Uterus (tissue), 4 donors: ENCODE data around the gene CNTLN. TPM values are rescaled to one million over a fixed set of nuclear protein-coding genes. Genes with fewer than 3 reads are reported as not detected.

Experiments used
- DNase-seq, 2 donors: peaks; one replicate each; pipeline ENCODE4 v3.0.0-alpha.2; 2019 to 2020
- H3K27ac ChIP-seq, 2 donors: fragments of 200-600 bp; sonication (generic); 1 replicate in 1 of 2; 2 replicates in 1 of 2; pipeline ENCODE4 v1.5.1; 2016 to 2018
- H3K27me3 ChIP-seq, 2 donors: fragments of 200-600 bp; sonication (generic); one replicate each; pipeline ENCODE4 v1.5.1; 2018 to 2019; ENCODE audit warnings: control low read depth in 1 of 2
- H3K36me3 ChIP-seq, 2 donors: fragments of 200-600 bp; sonication (generic); one replicate each; pipeline ENCODE4 v1.5.1; 2019; ENCODE audit warnings: control low read depth in 1 of 2
- H3K4me1 ChIP-seq, 2 donors: fragments of 200-600 bp; sonication (generic); one replicate each; pipeline ENCODE4 v1.5.1; 2018 to 2019; ENCODE audit warnings: control low read depth in 1 of 2
- H3K4me3 ChIP-seq, 2 donors: fragments of 200-600 bp; sonication (generic); 1 replicate in 1 of 2; 2 replicates in 1 of 2; pipeline ENCODE4 v1.5.1; 2018 to 2019; ENCODE audit warnings: mild to moderate bottlenecking in 1 of 2
- H3K9me3 ChIP-seq, 2 donors: fragments of 200-600 bp; sonication (generic); one replicate each; pipeline ENCODE4 v1.5.1; 2019; ENCODE audit warnings: control low read depth in 1 of 2
- CTCF ChIP-seq, 4 experiments: fragments of 200-600 bp in 2 of 4; fragments of 450-650 bp in 2 of 4; sonication (generic) in 2 of 4; IDR thresholded peaks; one replicate each; pipeline ENCODE4 v1.5.1; 2016 to 2019; ENCODE audit warnings: antibody characterized with exemption in 4 of 4, mild to moderate bottlenecking in 2 of 4, moderate library complexity in 1 of 4
- POLR2A ChIP-seq, 2 donors: fragments of 450-650 bp; IDR thresholded peaks; one replicate each; pipeline ENCODE4 v1.6.1; 2016; ENCODE audit warnings: antibody characterized with exemption in 2 of 2, mild to moderate bottlenecking in 1 of 2, moderate library complexity in 1 of 2
- intact Hi-C: fragments of 100-400 bp; cut with DNase I; formaldehyde crosslinking; loops from one replicate; pipeline ENCODE4 v1.15.1; 2023; ENCODE audit warnings: low total_unique reads
- total RNA-seq, 4 donors: library from RNA; depleted of rRNA in 3 of 4; stranded (reverse); fragments of >200 nt in 3 of 4; gene quantifications; one replicate each; pipeline versions ENCODE4 v1.1.0 to v1.2.4, GENCODE V29; 2014 to 2023
- donor health status: DM: yes; HTN: yes; CAD: no.

CNTLN gene
- total RNA-seq, 4 donors from 2014 or later, result 11.3 to 41.7 (median 18.9) TPM

- DNase-seq, result peak; percentile 53 to 60
- no peaks in the 10 kb centered on the region for H3K9me3 ChIP-seq
- intact Hi-C loops, result no loop called here
- no peaks in the 10 kb centered on the region for H3K36me3 ChIP-seq
- H3K27ac ChIP-seq, result peak overlapping the region; percentile 93
- TF ChIP-seq CTCF (IDR thresholded peaks at IDR 0.05), result no peak
- no peak for TF ChIP-seq POLR2A (IDR thresholded peaks at IDR 0.05)
- no peaks in the 10 kb centered on the region for H3K27me3 ChIP-seq
- peak overlapping the region; percentile 91 to 93 for H3K4me3 ChIP-seq
- peaks cover 0 to 3% of the 10 kb centered on the region in 2 donors for H3K4me1 ChIP-seq
Measured at GRCh38 chr9:17135295-17136160, 688 bp downstream of the CNTLN start.

- Histone ChIP-seq H3K27me3 (no peaks in the 10 kb centered on the region), H3K36me3 (no peaks in the 10 kb centered on the region), H3K27ac (no peak overlapping the region), H3K9me3 (no peaks in the 10 kb centered on the region), H3K4me1 (peaks cover 0 to 3% of the 10 kb centered on the region in 2 donors), H3K4me3 (no peak overlapping the region)
- TF ChIP-seq POLR2A (IDR thresholded peaks at IDR 0.05) (no peak), CTCF (IDR thresholded peaks at IDR 0.05) (no peak)
- no peak for DNase-seq
- intact Hi-C loops, result no loop called here
Measured at GRCh38 chr9:17137566-17137965, 2.7 kb downstream of the CNTLN start.

- Histone ChIP-seq H3K27ac (no peak overlapping the region), H3K36me3 (no peaks in the 10 kb centered on the region), H3K4me1 (peaks cover 0 to 3% of the 10 kb centered on the region in 2 donors), H3K4me3 (no peak overlapping the region), H3K27me3 (no peaks in the 10 kb centered on the region), H3K9me3 (no peaks in the 10 kb centered on the region)
- TF ChIP-seq CTCF (IDR thresholded peaks at IDR 0.05), result no peak
- no peak for TF ChIP-seq POLR2A (IDR thresholded peaks at IDR 0.05)
- no peak for DNase-seq
- intact Hi-C loops, result no loop called here
Measured at GRCh38 chr9:17138503-17138902, 3.7 kb downstream of the CNTLN start.

- no peak for DNase-seq
- Histone ChIP-seq H3K27ac (no peak overlapping the region), H3K4me1 (no peaks in the 10 kb centered on the region), H3K4me3 (no peak overlapping the region), H3K36me3 (no peaks in the 10 kb centered on the region), H3K9me3 (no peaks in the 10 kb centered on the region), H3K27me3 (no peaks in the 10 kb centered on the region)
- intact Hi-C loops, result no loop called here
- TF ChIP-seq POLR2A (IDR thresholded peaks at IDR 0.05), result no peak
- TF ChIP-seq CTCF (IDR thresholded peaks at IDR 0.05), result no peak
Measured at GRCh38 chr9:17140418-17140817, 5.6 kb downstream of the CNTLN start.

GRCh38 chr9:17148324-17148723, 13.5 kb downstream of the CNTLN start:
- H3K27ac ChIP-seq, result no peak overlapping the region
- no peaks in the 10 kb centered on the region for H3K4me1 ChIP-seq
- H3K4me3 ChIP-seq, result no peak overlapping the region
- no peaks in the 10 kb centered on the region for H3K9me3 ChIP-seq
- intact Hi-C loops, result no loop called here
- DNase-seq, result no peak
- H3K27me3 ChIP-seq, result no peaks in the 10 kb centered on the region
- H3K36me3 ChIP-seq, result no peaks in the 10 kb centered on the region
- TF ChIP-seq POLR2A (IDR thresholded peaks at IDR 0.05) (no peak), CTCF (IDR thresholded peaks at IDR 0.05) (no peak)
